Thyroid gland (tissue), 4 donors: ENCODE data around the gene KIT.

Source experiments
- CTCF ChIP-seq, 6 experiments: fragments of 200-600 bp in 3 of 6; fragments of 450-650 bp in 3 of 6; sonication (generic) in 3 of 6; IDR thresholded peaks; one replicate each; pipeline ENCODE4 v1.5.1; 2016 to 2019; ENCODE audit warnings: antibody characterized with exemption in 6 of 6, mild to moderate bottlenecking in 2 of 6, inconsistent platforms in 1 of 6, moderate library complexity in 1 of 6
- POLR2A ChIP-seq, 2 donors: fragments of 450-650 bp; IDR thresholded peaks; one replicate each; pipeline ENCODE4 v1.6.1; 2017; ENCODE audit warnings: antibody characterized with exemption in 2 of 2, mild to moderate bottlenecking in 2 of 2, moderate library complexity in 1 of 2

DNA sequence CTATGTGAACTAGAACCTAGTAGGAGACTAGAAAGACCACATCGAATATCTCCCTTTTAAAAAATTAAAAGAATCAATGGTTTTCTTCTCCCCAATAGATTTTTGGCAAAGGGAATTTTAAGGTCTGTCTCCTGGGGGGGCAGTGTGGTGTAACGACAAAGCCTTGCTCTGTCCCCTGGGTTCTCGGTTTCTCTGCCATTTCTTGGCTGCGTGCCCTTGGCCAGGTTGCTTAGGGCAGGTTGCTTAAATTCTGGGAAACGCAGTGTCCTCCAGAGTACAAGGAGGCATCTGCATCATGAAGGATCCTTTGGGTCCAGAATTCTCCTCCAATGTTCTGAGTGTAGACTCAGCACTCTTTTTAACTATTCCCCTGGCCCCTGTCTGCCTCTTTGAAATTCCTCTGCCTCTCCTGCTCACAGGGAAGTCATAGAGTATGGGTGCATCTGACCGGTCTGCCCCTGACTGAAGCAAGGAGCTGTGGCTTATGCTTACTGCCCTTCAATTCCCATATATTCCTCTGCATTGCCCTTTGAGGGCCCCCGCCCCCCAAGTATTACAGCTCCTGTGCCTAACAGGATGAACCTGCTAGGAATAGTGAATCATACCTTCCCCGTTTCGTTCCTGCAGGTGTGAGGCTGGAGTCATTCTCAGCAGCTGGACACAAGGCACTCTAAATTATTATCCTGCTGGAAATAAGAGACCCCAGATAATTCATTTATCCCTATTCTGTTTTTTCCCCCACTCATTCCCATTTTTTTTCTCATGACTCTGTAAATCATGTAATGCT, 2.2 kb downstream of the KIT start:
- TF ChIP-seq CTCF (IDR thresholded peaks at IDR 0.05) (no peak), POLR2A (IDR thresholded peaks at IDR 0.05) (no peak)
